ENCODE data around the gene HOXD1. TPM values are rescaled to one million over a fixed set of nuclear protein-coding genes. Genes with fewer than 3 reads are reported as not detected.

HOXD1 gene
- total and polyA plus RNA-seq, 10 donors = 0.49 to 4.5 (median 1.4) TPM

- 42 to 56% (median 48%) methylated on average over 11 to 14 of the region's 14 CpGs for WGBS, 5 donors
- TF ChIP-seq POLR2A (IDR thresholded peaks at IDR 0.05) (no peak), POLR2AphosphoS5 (IDR thresholded peaks at IDR 0.05) (no peak), CTCF (IDR thresholded peaks at IDR 0.05 in 8 of 11, conservative IDR thresholded peaks at IDR 0.05 in 3 of 11) (no peak)
- H3K27me3 ChIP-seq (replicated peaks in 1 of 7) = peaks cover 0 to 100% (median 82%) of the 10 kb centered on the region in 7 donors
Observed at GRCh38 chr2:176150584-176151441, 37.7 kb upstream of the HOXD1 start.

GRCh38 chr2:176151442-176152287 lies 36.8 kb upstream of the HOXD1 start, which contains the start of gene HOXD4:
Gene HOXD4 (plus strand): TSS chr2:176151550. CDS start chr2:176151634, 84 bp downstream.
- TF ChIP-seq CTCF (IDR thresholded peaks at IDR 0.05 in 8 of 11, conservative IDR thresholded peaks at IDR 0.05 in 3 of 11) (no peak), POLR2A (IDR thresholded peaks at IDR 0.05) (no peak), POLR2AphosphoS5 (IDR thresholded peaks at IDR 0.05) (no peak)
- Histone ChIP-seq H3K4me3 (peak within 1 kb of the TSS in 7 of 8 donors; percentile 1 to 59 (median 8)), H3K9me3 (no peaks in the 10 kb centered on the region), H3K4me1 (peaks cover 0 to 29% (median 8%) of the 10 kb centered on the region in 6 donors), H3K27ac (peak within 1 kb of the TSS in 5 of 8 donors; percentile 36 to 60 (median 56)), H3K27me3 (replicated peaks in 1 of 7) (peaks cover 0 to 100% (median 90%) of the 10 kb centered on the region in 7 donors), H3K36me3 (no peaks in the 10 kb centered on the region)
- DNase-seq = no peak
- intact Hi-C loops (cut with DNase I; ENCODE audit: low total_unique reads) = no loop called here
- WGBS, 5 donors = 4 to 16% (median 14%) methylated on average over 32 to 55 of the region's 55 CpGs

More at GRCh38 chr2:176150584-176151441, 37.7 kb upstream of the HOXD1 start:
- peak overlapping the region in 2 of 8 donors; percentile 35 to 59 for H3K4me3 ChIP-seq
- H3K27ac ChIP-seq = no peak overlapping the region
- H3K36me3 ChIP-seq = no peaks in the 10 kb centered on the region
- H3K4me1 ChIP-seq = peaks cover 0 to 25% (median 7%) of the 10 kb centered on the region in 6 donors
- no peaks in the 10 kb centered on the region for H3K9me3 ChIP-seq
- no peak for DNase-seq
- intact Hi-C loops (cut with DNase I; ENCODE audit: low total_unique reads) = no loop called here

GRCh38 chr2:176152350-176153181 lies 35.9 kb upstream of the HOXD1 start:
- intact Hi-C loops (cut with DNase I; ENCODE audit: low total_unique reads) = no loop called here
- H3K9me3 ChIP-seq = no peaks in the 10 kb centered on the region
- no peaks in the 10 kb centered on the region for H3K36me3 ChIP-seq
- peaks cover 3 to 100% (median 94%) of the 10 kb centered on the region in 7 donors for H3K27me3 ChIP-seq (replicated peaks in 1 of 7)
- peak overlapping the region in 4 of 8 donors; percentile 15 to 60 (median 56) for H3K27ac ChIP-seq
- H3K4me3 ChIP-seq = peak overlapping the region in 5 of 8 donors; percentile 1 to 59 (median 35)
- DNase-seq = no peak
- H3K4me1 ChIP-seq = peaks cover 0 to 36% (median 9%) of the 10 kb centered on the region in 6 donors
- WGBS, 5 donors = 17 to 33% (median 22%) methylated on average over 43 to 48 of the region's 48 CpGs
- no peak for TF ChIP-seq POLR2AphosphoS5 (IDR thresholded peaks at IDR 0.05)
- no peak for TF ChIP-seq POLR2A (IDR thresholded peaks at IDR 0.05)
- TF ChIP-seq CTCF (IDR thresholded peaks at IDR 0.05 in 8 of 11, conservative IDR thresholded peaks at IDR 0.05 in 3 of 11) = no peak
